Esophagus squamous epithelium (tissue), 4 donors: ENCODE measurements around the gene AOC2.

Source experiments
- CTCF ChIP-seq, 6 experiments: fragments of 450-650 bp in 4 of 6; fragments of 200-600 bp in 2 of 6; sonication (generic) in 2 of 6; IDR thresholded peaks; one replicate each; pipeline ENCODE4 v1.5.1; 2016 to 2019; ENCODE audit warnings: antibody characterized with exemption in 6 of 6, mild to moderate bottlenecking in 4 of 6, moderate library complexity in 4 of 6
- POLR2A ChIP-seq, 4 donors: fragments of 450-650 bp; IDR thresholded peaks; one replicate each; pipeline ENCODE4 v1.6.1; 2017; ENCODE audit warnings: antibody characterized with exemption in 4 of 4, mild to moderate bottlenecking in 4 of 4, moderate library complexity in 3 of 4

GRCh38 chr17:42871647-42872046 lies 27.3 kb downstream of the AOC2 start:
- TF ChIP-seq CTCF (IDR thresholded peaks at IDR 0.05) (no peak), POLR2A (IDR thresholded peaks at IDR 0.05) (no peak)
